GM12878 (cell line): ENCODE results near the gene CD48. TPM values are rescaled to one million over a fixed set of nuclear protein-coding genes. Genes with fewer than 3 reads are reported as not detected.

Source experiments
- ATAC-seq: fragments of 200-7000 bp; cut with Tn5 transposase; 3 replicates; pipeline ENCODE4 v1.9.1; 2020; ENCODE audit warnings: mild to moderate bottlenecking, moderate library complexity
- BruUV-seq: library from RNA; stranded (reverse); fragments of 400-500 nt; replicated peaks from 2 replicates; lab custom pipeline; 2021; lab: Mats Ljungman, UMichigan
- CTCF ChIA-PET: fragments of 300-600 bp; sonication (Branson Sonifier 250); formaldehyde crosslinking; extraction: SDS; loops from one replicate; lab custom pipeline; 2021; ENCODE audit warnings: inconsistent platforms; lab: Yijun Ruan, JAX
- POLR2A ChIA-PET: fragments of 350-600 bp; formaldehyde crosslinking; extraction: SDS; loops from one replicate; lab custom pipeline; 2021; ENCODE audit warnings: inconsistent platforms; lab: Charles Lee
- RAD21 ChIA-PET: fragments of 300-600 bp; sonication (Branson Sonifier 250); formaldehyde crosslinking; loops from one replicate; lab custom pipeline; 2023; ENCODE audit warnings: antibody characterized with exemption; ENCODE audit not compliant: unreplicated experiment; lab: Charles Lee
- SMC1A ChIA-PET: fragments of 300-600 bp; sonication (Branson Sonifier 250); formaldehyde crosslinking; loops from one replicate; lab custom pipeline; 2023; ENCODE audit not compliant: unreplicated experiment, uncharacterized antibody; lab: Charles Lee
- DNase-seq: peaks from one replicate; pipeline ENCODE4 v3.0.0-alpha.2; 2011; ENCODE audit warnings: low read depth, low spot score
- FAIRE-seq: peaks from 3 replicates; lab custom pipeline; 2011; peaks lifted over from hg19 to GRCh38; lab: Jason Lieb, UNC
- H2AFZ ChIP-seq: 2 replicates; pipeline ENCODE4 v1.6.0; 2011; ENCODE audit warnings: low read depth, low read length, control low read depth; ENCODE audit not compliant: control insufficient read depth
- H3K27ac ChIP-seq: 2 replicates; pipeline ENCODE4 v1.5.1; 2011; ENCODE audit warnings: control low read depth; ENCODE audit not compliant: control insufficient read depth, insufficient read depth
- H3K27me3 ChIP-seq, 2 experiments: replicated peaks in 1 of 2; 2 replicates each; pipeline versions ENCODE4 v1.6.0 to v1.6.1; 2011; ENCODE audit warnings: low read length in 1 of 2; ENCODE audit not compliant: control insufficient read depth in 2 of 2, insufficient read depth in 2 of 2
- H3K36me3 ChIP-seq, 2 experiments: 2 replicates each; pipeline ENCODE4 v1.5.1; 2011; ENCODE audit warnings: low read length in 1 of 2; ENCODE audit not compliant: control insufficient read depth in 2 of 2, insufficient read depth in 2 of 2
- H3K4me1 ChIP-seq: 2 replicates; pipeline ENCODE4 v1.6.1; 2011; ENCODE audit warnings: mild to moderate bottlenecking, low read length, moderate library complexity, mixed read lengths; ENCODE audit not compliant: control insufficient read depth, insufficient read depth
- H3K4me2 ChIP-seq: 2 replicates; pipeline ENCODE4 v1.6.0; 2011; ENCODE audit warnings: control low read depth; ENCODE audit not compliant: control insufficient read depth, insufficient read depth
- H3K4me3 ChIP-seq: fragments of 200-600 bp; sonication (generic); 2 replicates; pipeline ENCODE4 v1.5.1; 2016
- H3K79me2 ChIP-seq: 2 replicates; pipeline ENCODE4 v1.6.0; 2011; ENCODE audit warnings: low read length; ENCODE audit not compliant: control insufficient read depth, insufficient read depth
- H3K9ac ChIP-seq: 2 replicates; pipeline ENCODE4 v1.8.0; 2011; ENCODE audit warnings: low read length, control low read depth, mixed read lengths; ENCODE audit not compliant: control insufficient read depth, insufficient read depth
- H3K9me3 ChIP-seq: replicated peaks from 3 replicates; pipeline ENCODE4 v1.5.1; 2011; ENCODE audit warnings: mild to moderate bottlenecking, low read length; ENCODE audit not compliant: control insufficient read depth, insufficient read depth
- H4K20me1 ChIP-seq: 2 replicates; pipeline ENCODE4 v1.6.0; 2011; ENCODE audit not compliant: control insufficient read depth, insufficient read depth
- CHD2 ChIP-seq: IDR thresholded peaks from 2 replicates; pipeline ENCODE4 v1.6.1; 2011; ENCODE audit warnings: low read depth, low read length, improper control_type of control experiment, borderline replicate concordance
- DPF2 ChIP-seq: fragments of 450-650 bp; IDR thresholded peaks from 2 replicates; pipeline ENCODE4 v1.6.1; 2017; ENCODE audit warnings: mild to moderate bottlenecking
- EED ChIP-seq: sonication (generic); IDR thresholded peaks from 2 replicates; pipeline ENCODE4 v1.6.1; 2016; ENCODE audit warnings: antibody characterized with exemption, low read depth
- GABPA ChIP-seq: IDR thresholded peaks from 2 replicates; pipeline ENCODE4 v1.6.1; 2014; ENCODE audit warnings: antibody characterized with exemption, low read depth, mild to moderate bottlenecking, inconsistent platforms
- IKZF1 ChIP-seq: fragments of 450-650 bp; conservative IDR thresholded peaks from 2 replicates; pipeline ENCODE4 v1.6.1; 2017; ENCODE audit warnings: antibody characterized with exemption, mild to moderate bottlenecking
- IKZF2 ChIP-seq, 2 experiments: fragments of 450-650 bp; IDR thresholded peaks; 2 replicates each; pipeline ENCODE4 v1.6.1; 2017; ENCODE audit warnings: mild to moderate bottlenecking in 2 of 2, moderate library complexity in 2 of 2
- MEF2A ChIP-seq: IDR thresholded peaks from 2 replicates; pipeline ENCODE4 v1.6.1; 2011; ENCODE audit warnings: low read depth, mild to moderate bottlenecking, low read length, moderate library complexity; ENCODE audit not compliant: insufficient read depth
- NFIC ChIP-seq: IDR thresholded peaks from 2 replicates; pipeline ENCODE4 v1.6.1; 2012; ENCODE audit warnings: low read depth, mild to moderate bottlenecking, inconsistent platforms, low read length, moderate library complexity
- RUNX3 ChIP-seq: IDR thresholded peaks from 2 replicates; pipeline ENCODE4 v1.6.1; 2012; ENCODE audit warnings: low read length, inconsistent platforms
- SPI1 ChIP-seq: IDR thresholded peaks from 2 replicates; pipeline ENCODE4 v1.6.1; 2011; ENCODE audit warnings: low read depth, mild to moderate bottlenecking, low read length, moderate library complexity, borderline replicate concordance; ENCODE audit not compliant: insufficient read depth
- TARDBP ChIP-seq: IDR thresholded peaks from 2 replicates; pipeline ENCODE4 v1.6.1; 2016; ENCODE audit warnings: borderline replicate concordance
- TCF7 ChIP-seq: IDR thresholded peaks from 2 replicates; pipeline ENCODE4 v1.6.1; 2014; ENCODE audit warnings: antibody characterized with exemption, borderline replicate concordance
- in situ Hi-C: fragments of 300-500 bp; cut with MboI; formaldehyde crosslinking; loops from 9 replicates; pipeline ENCODE4 v1.14.3; 2018; ENCODE audit warnings: mixed read lengths
- intact Hi-C: fragments of 100-400 bp; cut with micrococcal nuclease; formaldehyde crosslinking; loops from one replicate; pipeline ENCODE4 v1.14.2; 2022; ENCODE audit not compliant: unreplicated experiment
- polyA plus RNA-seq, 11 experiments: library from polyadenylated mRNA; depleted of rRNA in 4 of 11; unstranded in 6 of 11; stranded (reverse) in 5 of 11; fragments of >200 nt; fragmentation: Nextera tagmentation in 4 of 11; fragmentation: Illumina TruSeq in 1 of 11; extraction: Ambion mirVana in 4 of 11; extraction: Trizol in 1 of 11; gene quantifications; 1 replicate in 1 of 11; 2 replicates in 10 of 11; pipeline versions ENCODE4 v1.2.1 to v1.2.3, GENCODE V29; 2011 to 2016; ENCODE audit warnings: inconsistent platforms in 2 of 11, missing spikeins in 2 of 11, low read depth in 1 of 11
- total RNA-seq, 4 experiments: library from RNA; depleted of rRNA in 3 of 4; stranded (reverse); fragments of >200 nt in 3 of 4; fragmentation: Illumina TruSeq in 1 of 4; extraction: Trizol in 1 of 4; gene quantifications; 2 replicates each; pipeline versions ENCODE4 v1.2.1 to v1.2.3, GENCODE V29; 2013 to 2021
- TF ChIP-seq, protein P1 (sequence below): fragments of 150-350 bp; IDR thresholded peaks from 2 replicates; pipeline ENCODE4 v1.6.1; 2014; ENCODE audit warnings: mild to moderate bottlenecking, low read depth, low read length
- TF ChIP-seq, protein P2 (sequence below): fragments of 450-650 bp; IDR thresholded peaks from 2 replicates; pipeline ENCODE4 v1.6.1; 2017; ENCODE audit warnings: mild to moderate bottlenecking
- TF ChIP-seq, protein P3 (sequence below): IDR thresholded peaks from 2 replicates; pipeline ENCODE4 v1.6.1; 2011; ENCODE audit warnings: low read depth, low read length, improper control_type of control experiment, borderline replicate concordance
- TF ChIP-seq, protein P4 (sequence below): fragments of 450-650 bp; IDR thresholded peaks from 2 replicates; pipeline ENCODE4 v1.6.1; 2017; ENCODE audit warnings: low read depth, mild to moderate bottlenecking, moderate library complexity

The CD48 gene
- total and polyA plus RNA-seq, 10 of the 15 experiments (the other 5 are each of a cell fraction or from before 2014, with no cell fraction given): 302 to 1,315 (median 430) TPM

DNA sequence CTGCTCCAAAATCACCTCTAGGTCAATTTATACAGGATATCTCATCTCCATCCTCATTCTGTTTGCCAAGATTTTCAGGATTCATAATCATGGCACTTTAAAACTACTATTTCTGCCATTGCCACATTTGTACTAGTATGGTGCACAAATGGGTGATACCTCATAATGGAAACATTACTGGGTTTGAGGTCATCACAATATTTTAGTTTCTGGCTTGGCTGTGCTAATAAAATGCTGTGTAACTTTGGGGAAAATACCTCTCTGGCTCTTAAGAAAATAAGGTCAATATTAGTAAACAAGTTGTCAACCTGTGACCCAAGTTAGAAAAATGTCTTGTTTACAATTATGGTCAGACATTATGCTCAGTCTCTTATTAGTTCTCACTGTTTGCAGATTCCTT lies 22.7 kb upstream of the CD48 start (continued):
- TF ChIP-seq, protein P1, sequence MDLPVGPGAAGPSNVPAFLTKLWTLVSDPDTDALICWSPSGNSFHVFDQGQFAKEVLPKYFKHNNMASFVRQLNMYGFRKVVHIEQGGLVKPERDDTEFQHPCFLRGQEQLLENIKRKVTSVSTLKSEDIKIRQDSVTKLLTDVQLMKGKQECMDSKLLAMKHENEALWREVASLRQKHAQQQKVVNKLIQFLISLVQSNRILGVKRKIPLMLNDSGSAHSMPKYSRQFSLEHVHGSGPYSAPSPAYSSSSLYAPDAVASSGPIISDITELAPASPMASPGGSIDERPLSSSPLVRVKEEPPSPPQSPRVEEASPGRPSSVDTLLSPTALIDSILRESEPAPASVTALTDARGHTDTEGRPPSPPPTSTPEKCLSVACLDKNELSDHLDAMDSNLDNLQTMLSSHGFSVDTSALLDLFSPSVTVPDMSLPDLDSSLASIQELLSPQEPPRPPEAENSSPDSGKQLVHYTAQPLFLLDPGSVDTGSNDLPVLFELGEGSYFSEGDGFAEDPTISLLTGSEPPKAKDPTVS: no peak

DNA sequence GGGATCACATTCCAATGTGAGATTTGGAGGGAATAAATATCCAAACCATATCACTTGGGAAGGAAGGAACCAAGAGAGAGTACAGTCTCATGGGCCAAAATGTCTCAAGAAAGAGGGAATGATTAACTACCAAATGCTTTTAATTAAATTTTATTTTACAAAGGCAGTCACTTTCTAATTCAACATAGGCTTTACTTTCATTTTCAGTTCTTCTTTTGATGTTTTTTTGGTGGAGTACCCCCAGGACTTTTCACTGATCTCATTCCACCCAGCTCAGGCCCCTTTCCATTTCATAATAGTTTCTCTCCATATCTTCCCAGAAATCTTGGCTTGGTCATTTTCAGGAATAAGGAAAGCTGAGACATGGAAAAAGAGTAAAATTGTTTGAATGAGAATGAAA lies 22.3 kb upstream of the CD48 start:
- H2AFZ ChIP-seq: peak overlapping the region; percentile 30
- H3K36me3 ChIP-seq: no peaks in the 10 kb centered on the region
- ChIA-PET SMC1A (interaction anchor here (1.0 to 2.5 kb wide), 5 partner anchors 10 to 220 kb away, joined by 3 to 26 read pairs (median 10); partner anchors contain the start of gene ITLN2), CTCF (interaction anchor here (0.6 to 2.1 kb wide), 7 partner anchors 10 to 101 kb away, joined by 3 to 17 read pairs (median 5); no protein-coding TSS in a partner anchor), POLR2A (interaction anchor here (1.2 to 1.8 kb wide), 4 partner anchors 11 to 131 kb away, joined by 3 to 7 read pairs (median 5); no protein-coding TSS in a partner anchor), RAD21 (interaction anchor here (1.0 to 1.9 kb wide), 4 partner anchors 9 to 56 kb away, joined by 3 to 15 read pairs (median 4); no protein-coding TSS in a partner anchor)
- no TSS peak for BruUV-seq
- TF ChIP-seq SPI1: peak; percentile 80
- peak; percentile 55; the same call in 1 of the 2 replicates for TF ChIP-seq NFIC
- TF ChIP-seq, protein P2, sequence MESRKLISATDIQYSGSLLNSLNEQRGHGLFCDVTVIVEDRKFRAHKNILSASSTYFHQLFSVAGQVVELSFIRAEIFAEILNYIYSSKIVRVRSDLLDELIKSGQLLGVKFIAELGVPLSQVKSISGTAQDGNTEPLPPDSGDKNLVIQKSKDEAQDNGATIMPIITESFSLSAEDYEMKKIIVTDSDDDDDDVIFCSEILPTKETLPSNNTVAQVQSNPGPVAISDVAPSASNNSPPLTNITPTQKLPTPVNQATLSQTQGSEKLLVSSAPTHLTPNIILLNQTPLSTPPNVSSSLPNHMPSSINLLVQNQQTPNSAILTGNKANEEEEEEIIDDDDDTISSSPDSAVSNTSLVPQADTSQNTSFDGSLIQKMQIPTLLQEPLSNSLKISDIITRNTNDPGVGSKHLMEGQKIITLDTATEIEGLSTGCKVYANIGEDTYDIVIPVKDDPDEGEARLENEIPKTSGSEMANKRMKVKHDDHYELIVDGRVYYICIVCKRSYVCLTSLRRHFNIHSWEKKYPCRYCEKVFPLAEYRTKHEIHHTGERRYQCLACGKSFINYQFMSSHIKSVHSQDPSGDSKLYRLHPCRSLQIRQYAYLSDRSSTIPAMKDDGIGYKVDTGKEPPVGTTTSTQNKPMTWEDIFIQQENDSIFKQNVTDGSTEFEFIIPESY: no peak
- TF ChIP-seq, protein P3, sequence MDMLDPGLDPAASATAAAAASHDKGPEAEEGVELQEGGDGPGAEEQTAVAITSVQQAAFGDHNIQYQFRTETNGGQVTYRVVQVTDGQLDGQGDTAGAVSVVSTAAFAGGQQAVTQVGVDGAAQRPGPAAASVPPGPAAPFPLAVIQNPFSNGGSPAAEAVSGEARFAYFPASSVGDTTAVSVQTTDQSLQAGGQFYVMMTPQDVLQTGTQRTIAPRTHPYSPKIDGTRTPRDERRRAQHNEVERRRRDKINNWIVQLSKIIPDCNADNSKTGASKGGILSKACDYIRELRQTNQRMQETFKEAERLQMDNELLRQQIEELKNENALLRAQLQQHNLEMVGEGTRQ: no peak
- TF ChIP-seq CHD2: no peak
- TF ChIP-seq GABPA: no peak
- peak; percentile 66 for TF ChIP-seq EED
- 0 out of 2 replicates have a peak, but pooled peaks have one; percentile 23 for TF ChIP-seq DPF2
- TF ChIP-seq IKZF1: peak; percentile 41; the same call in 1 of the 2 replicates
- peak; percentile 10; the same call in 1 of the 2 replicates for TF ChIP-seq RUNX3
- 0 out of 2 replicates have a peak, but pooled peaks have one; percentile 26 for TF ChIP-seq MEF2A
- TF ChIP-seq, protein P4, sequence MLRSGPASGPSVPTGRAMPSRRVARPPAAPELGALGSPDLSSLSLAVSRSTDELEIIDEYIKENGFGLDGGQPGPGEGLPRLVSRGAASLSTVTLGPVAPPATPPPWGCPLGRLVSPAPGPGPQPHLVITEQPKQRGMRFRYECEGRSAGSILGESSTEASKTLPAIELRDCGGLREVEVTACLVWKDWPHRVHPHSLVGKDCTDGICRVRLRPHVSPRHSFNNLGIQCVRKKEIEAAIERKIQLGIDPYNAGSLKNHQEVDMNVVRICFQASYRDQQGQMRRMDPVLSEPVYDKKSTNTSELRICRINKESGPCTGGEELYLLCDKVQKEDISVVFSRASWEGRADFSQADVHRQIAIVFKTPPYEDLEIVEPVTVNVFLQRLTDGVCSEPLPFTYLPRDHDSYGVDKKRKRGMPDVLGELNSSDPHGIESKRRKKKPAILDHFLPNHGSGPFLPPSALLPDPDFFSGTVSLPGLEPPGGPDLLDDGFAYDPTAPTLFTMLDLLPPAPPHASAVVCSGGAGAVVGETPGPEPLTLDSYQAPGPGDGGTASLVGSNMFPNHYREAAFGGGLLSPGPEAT: 0 out of 2 replicates have a peak, but pooled peaks have one; percentile 38
- TF ChIP-seq TARDBP: no peak
- TF ChIP-seq IKZF2 (IDR thresholded peaks at IDR 0.05): peak; percentile 46 to 75
- peak; percentile 40; the same call in 1 of the 2 replicates for TF ChIP-seq TCF7
- no peaks in the 10 kb centered on the region for H3K27me3 ChIP-seq
- peak overlapping the region; percentile 61 for H3K4me2 ChIP-seq
- H3K9ac ChIP-seq: peak overlapping the region; percentile 16; the same call in 1 of the 2 replicates
- ATAC-seq (peak; percentile 54), DNase-seq (no peak), FAIRE-seq (no peak)
- no peaks in the 10 kb centered on the region for H4K20me1 ChIP-seq
- peak overlapping the region; percentile 74 for H3K27ac ChIP-seq
- intact Hi-C loops: no loop called here
- peaks cover 32% of the 10 kb centered on the region for H3K4me1 ChIP-seq
- H3K4me3 ChIP-seq: no peak overlapping the region
- peaks cover 20% of the 10 kb centered on the region for H3K9me3 ChIP-seq
- peaks cover 9% of the 10 kb centered on the region for H3K79me2 ChIP-seq
- in situ Hi-C loops: no loop called here
